HG03175 (cell line): ENCODE data around the gene ATXN7L3.
"Not testable (repeated sequence)": the region's sequence is repeated elsewhere in the genome, so short reads cannot be mapped to it uniquely, and the experiment has no call there.

Experiments used
- ATAC-seq: cut with Tn5 transposase; IDR thresholded peaks from one replicate; pipeline ENCODE4 v1.9.1; 2021; ENCODE audit warnings: mild to moderate bottlenecking, moderate library complexity; ENCODE audit not compliant: unreplicated experiment

ATXN7L3 gene

GRCh38 chr17:44177640-44178039, 22.0 kb downstream of the ATXN7L3 start:
- no peak for ATAC-seq

- no peak for ATAC-seq
Measured at GRCh38 chr17:44176671-44177501, 22.8 kb downstream of the ATXN7L3 start.

- no peak for ATAC-seq
Measured at GRCh38 chr17:44176257-44176656, 23.4 kb downstream of the ATXN7L3 start.

- ATAC-seq, result no peak
Measured at GRCh38 chr17:44174427-44174826, 25.3 kb downstream of the ATXN7L3 start.

GRCh38 chr17:44171931-44172455, 27.7 kb downstream of the ATXN7L3 start:
- no peak for ATAC-seq

- ATAC-seq, result no peak
Measured at GRCh38 chr17:44170499-44171201, 29.0 kb downstream of the ATXN7L3 start, which contains the start of gene ASB16. Gene ASB16, plus strand, starts transcription at chr17:44170704. Its CDS starts 86 bp downstream, at chr17:44170790.

- ATAC-seq, result no peak
Measured at GRCh38 chr17:44170135-44170498, 29.6 kb downstream of the ATXN7L3 start.

- ATAC-seq, result no peak
Measured at GRCh38 chr17:44167181-44167861, 32.4 kb downstream of the ATXN7L3 start.

- no peak for ATAC-seq
Measured at GRCh38 chr17:44164476-44164875, 35.2 kb downstream of the ATXN7L3 start.

GRCh38 chr17:44159519-44160210, 40.0 kb downstream of the ATXN7L3 start:
- ATAC-seq, result no peak

- ATAC-seq, result no peak
Measured at GRCh38 chr17:44155488-44155887, 44.2 kb downstream of the ATXN7L3 start.

- ATAC-seq, result no peak
Measured at GRCh38 chr17:44152875-44153274, 46.8 kb downstream of the ATXN7L3 start.

- ATAC-seq, result no peak
Measured at GRCh38 chr17:44149750-44150329, 49.8 kb downstream of the ATXN7L3 start.

- not testable (repeated sequence) for ATAC-seq
Measured at GRCh38 chr17:44149066-44149465, 50.6 kb downstream of the ATXN7L3 start.

GRCh38 chr17:44147812-44148211, 51.9 kb downstream of the ATXN7L3 start:
- no peak for ATAC-seq

- ATAC-seq, result no peak
Measured at GRCh38 chr17:44146375-44147346, 53.0 kb downstream of the ATXN7L3 start.

- no peak for ATAC-seq
Measured at GRCh38 chr17:44144966-44145739, 54.5 kb downstream of the ATXN7L3 start.

- ATAC-seq, result not testable (repeated sequence)
Measured at GRCh38 chr17:44143921-44144320, 55.8 kb downstream of the ATXN7L3 start.
